ENCODE data around the gene TRIM48.
"Not testable (repeated sequence)": the region's sequence is repeated elsewhere in the genome, so short reads cannot be mapped to it uniquely, and the experiment has no call there.

The TRIM48 gene, protein sequence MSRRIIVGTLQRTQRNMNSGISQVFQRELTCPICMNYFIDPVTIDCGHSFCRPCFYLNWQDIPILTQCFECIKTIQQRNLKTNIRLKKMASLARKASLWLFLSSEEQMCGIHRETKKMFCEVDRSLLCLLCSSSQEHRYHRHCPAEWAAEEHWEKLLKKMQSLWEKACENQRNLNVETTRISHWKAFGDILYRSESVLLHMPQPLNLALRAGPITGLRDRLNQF

DNA sequence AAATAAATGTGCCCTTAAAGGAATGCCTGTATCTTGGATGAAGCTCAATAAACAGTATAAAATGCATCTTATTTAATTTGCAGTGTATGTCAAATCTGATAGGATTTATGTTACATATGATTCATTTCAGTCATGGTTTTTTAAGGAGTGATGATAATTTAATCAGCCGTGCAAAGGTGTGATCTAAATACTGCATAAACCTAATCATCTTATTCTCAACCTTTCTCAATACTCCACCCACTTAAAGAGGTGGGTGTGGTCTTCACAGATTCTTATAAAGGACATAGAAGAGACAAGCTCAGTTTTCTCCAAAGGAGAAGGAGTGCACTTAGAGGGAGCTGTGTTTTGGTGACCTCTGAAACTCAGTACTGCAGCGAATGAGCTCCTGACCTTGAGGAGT is at the start of gene TRIM48:
Gene TRIM48, plus strand, starts transcription at position 301 of the 400 bp plus-strand sequence. CDS start 113 bp downstream, outside the sequence.
- DNase-seq, result not testable (repeated sequence)

DNA sequence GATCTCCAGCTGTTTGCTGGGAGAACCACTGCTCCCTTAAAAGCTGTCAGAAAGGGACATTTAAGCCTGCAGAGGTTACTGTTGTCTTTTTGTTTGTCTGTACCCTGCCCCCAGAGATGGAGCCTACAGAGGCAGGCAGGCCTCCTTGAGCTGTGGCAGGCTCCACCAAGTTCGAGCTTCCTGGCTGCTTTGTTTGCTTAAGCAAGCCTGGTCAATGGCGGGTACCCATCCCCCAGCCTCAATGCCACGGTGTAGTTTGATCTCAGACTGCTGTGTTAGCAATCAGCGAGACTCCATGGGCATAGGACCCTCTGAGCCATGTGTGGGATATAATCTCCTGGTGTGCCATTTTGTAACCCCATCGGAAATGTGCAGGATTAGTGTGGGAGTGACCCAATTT is 23.6 kb upstream of the TRIM48 start:
- not testable (repeated sequence) for DNase-seq

DNA sequence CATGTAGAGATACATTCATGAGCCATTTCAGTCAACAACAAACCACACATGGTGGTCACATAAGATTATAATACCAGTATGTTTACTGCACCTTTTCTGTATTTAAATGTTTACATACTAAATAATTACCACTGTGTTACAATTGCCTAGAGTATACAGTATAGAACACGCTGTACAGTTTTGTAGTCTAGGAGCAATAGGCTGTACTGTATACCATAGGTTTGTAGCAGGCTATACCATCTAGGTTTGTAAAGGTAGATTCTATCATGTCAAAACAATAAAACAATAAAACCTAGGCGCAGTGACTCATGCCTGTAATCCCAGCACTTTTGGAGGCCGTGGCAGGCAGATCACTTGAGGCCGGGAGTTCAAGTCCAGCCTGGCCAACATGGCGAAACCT is 1.1 kb downstream of the TRIM48 start:
- DNase-seq, result no peak
